ENCODE measurements around the gene HOMER2.

GRCh38 chr15:82972990-82973389, 20.5 kb upstream of the HOMER2 start:
- TF ChIP-seq EZH2phosphoT487 (IDR thresholded peaks at IDR 0.05; ENCODE audit: borderline replicate concordance, low read length): no peak
- TF ChIP-seq, protein P1, sequence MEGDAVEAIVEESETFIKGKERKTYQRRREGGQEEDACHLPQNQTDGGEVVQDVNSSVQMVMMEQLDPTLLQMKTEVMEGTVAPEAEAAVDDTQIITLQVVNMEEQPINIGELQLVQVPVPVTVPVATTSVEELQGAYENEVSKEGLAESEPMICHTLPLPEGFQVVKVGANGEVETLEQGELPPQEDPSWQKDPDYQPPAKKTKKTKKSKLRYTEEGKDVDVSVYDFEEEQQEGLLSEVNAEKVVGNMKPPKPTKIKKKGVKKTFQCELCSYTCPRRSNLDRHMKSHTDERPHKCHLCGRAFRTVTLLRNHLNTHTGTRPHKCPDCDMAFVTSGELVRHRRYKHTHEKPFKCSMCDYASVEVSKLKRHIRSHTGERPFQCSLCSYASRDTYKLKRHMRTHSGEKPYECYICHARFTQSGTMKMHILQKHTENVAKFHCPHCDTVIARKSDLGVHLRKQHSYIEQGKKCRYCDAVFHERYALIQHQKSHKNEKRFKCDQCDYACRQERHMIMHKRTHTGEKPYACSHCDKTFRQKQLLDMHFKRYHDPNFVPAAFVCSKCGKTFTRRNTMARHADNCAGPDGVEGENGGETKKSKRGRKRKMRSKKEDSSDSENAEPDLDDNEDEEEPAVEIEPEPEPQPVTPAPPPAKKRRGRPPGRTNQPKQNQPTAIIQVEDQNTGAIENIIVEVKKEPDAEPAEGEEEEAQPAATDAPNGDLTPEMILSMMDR (IDR thresholded peaks at IDR 0.05; ENCODE audit: low read depth, low read length, poor library complexity, severe bottlenecking): no peak
